GM19438 (cell line): Measurements from ENCODE around the gene CYS1.

Source experiments
- ATAC-seq: cut with Tn5 transposase; IDR thresholded peaks from one replicate; pipeline ENCODE4 v1.9.1; 2021; ENCODE audit warnings: low read depth; ENCODE audit not compliant: unreplicated experiment

The CYS1 gene

DNA sequence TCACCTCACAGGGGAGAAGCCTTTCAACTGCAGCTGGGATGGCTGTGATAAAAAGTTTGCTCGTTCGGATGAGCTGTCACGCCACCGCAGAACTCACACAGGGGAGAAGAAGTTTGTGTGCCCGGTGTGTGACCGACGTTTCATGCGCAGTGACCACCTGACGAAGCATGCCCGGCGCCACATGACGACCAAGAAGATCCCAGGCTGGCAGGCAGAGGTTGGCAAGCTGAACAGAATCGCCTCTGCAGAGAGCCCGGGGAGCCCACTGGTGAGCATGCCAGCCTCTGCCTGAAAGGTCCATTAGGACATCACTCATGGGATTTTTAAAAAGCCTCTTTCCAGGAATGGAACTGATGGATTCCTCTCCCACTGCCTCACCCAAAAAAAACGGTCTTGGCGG is 28.0 kb downstream of the CYS1 start:
- no peak for ATAC-seq

DNA sequence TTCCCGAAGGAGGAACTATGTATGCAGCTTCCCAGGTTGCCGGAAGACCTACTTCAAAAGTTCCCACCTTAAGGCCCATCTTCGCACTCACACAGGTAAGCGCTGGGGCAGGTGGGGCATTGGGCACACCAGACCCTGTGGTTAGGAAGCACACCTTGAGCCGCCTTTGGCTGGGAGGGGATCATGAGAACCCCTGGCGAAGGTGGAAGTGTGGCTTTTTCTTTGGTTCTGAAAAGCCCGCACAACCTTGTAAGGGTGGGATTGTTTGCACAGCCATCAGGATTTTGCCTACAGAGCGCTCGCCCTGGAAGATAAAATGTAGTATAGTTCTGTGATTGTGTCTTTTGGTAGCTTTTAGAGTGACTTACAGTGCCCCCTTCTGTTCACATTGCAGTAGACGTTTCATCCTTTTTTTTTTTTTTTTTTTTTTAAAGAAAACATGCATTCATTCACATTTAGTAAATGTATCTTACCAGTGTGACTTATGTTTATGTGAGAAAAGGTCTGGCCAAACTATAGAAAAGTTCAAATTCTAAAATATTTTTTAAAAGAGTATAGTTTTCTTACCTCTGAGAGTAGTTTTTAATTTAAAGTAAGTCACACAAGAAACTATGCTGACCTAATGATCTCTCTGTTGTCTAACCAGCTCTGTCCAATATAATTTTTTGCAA is 31.6 kb downstream of the CYS1 start:
- no peak for ATAC-seq

DNA sequence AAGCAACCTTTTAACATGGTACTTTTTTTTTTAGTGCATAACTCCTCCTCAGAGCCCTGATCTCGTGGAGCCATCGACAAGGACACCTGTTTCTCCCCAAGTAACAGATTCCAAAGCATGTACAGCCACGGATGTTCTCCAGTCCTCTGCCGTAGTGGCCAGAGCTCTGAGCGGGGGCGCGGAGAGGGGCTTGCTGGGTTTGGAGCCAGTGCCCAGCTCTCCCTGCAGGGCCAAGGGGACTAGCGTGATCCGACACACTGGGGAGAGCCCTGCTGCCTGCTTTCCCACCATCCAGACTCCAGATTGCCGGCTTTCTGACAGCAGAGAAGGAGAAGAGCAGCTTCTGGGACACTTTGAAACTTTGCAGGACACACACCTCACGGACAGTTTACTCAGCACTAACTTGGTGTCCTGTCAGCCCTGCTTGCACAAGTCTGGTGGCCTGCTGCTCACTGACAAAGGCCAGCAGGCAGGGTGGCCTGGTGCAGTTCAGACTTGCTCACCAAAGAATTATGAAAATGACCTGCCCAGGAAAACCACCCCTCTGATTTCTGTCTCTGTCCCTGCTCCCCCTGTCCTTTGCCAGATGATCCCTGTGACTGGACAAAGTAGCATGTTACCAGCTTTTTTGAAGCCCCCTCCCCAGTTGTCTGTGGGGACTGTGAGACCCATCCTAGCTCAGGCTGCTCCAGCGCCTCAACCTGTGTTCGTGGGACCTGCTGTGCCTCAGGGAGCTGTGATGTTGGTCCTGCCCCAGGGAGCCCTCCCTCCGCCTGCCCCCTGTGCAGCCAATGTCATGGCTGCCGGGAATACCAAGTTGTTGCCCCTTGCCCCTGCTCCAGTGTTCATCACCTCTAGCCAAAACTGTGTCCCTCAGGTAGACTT is 32.4 kb downstream of the CYS1 start:
- no peak for ATAC-seq

DNA sequence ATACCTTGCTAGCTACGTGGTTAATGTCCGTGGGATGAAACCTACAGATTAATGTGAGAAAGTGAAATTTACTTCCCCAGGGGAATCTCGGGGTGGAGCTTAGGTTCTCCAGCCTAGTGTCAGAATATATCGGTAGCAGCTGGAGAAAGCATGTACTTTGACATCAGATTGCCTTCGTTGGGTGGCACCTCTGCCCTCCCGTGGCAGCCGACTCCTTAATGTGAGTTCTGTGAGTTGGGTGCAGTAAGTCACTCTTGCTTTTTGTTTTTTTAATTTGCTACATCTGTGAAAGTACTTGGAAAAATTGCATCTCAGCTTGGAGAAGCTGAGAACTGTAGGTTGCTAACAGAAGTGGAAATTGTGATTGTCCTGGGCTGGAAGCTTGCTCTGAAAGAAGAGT is 33.3 kb downstream of the CYS1 start:
- no peak for ATAC-seq

DNA sequence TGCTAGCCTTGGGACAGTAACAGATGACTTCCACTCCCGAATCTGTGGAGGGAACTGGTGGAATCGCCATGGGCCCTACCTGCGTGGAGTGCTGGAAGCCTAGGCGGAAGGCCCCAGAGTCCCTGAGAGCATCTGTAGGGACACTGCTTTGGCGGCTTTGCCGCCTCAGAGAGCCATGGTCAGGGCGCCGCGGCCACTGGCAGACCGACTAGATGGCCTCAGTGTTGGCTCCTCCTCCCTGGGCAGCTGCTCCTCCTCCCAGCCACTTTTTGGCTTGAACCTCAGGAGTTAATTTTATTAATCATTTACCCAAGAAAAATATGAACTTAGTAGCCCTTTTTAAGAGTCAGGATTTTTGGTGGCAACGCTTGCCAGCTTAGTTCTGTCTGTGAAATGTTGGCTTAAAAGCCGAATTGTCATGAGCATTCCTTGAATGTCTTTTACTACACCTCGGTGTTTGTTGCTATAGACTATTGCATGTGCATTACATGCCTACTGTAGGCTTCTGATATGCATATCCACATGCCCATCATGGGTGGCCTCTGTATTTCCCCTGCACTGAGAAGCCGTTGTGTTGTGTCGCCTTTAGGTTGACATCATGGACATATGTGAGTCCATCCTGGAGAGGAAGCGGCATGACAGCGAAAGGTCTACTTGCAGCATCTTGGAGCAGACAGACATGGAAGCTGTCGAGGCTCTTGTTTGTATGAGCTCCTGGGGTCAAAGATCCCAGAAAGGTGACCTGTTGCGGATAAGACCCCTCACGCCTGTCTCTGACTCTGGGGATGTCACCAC is 34.5 kb downstream of the CYS1 start:
- no peak for ATAC-seq

DNA sequence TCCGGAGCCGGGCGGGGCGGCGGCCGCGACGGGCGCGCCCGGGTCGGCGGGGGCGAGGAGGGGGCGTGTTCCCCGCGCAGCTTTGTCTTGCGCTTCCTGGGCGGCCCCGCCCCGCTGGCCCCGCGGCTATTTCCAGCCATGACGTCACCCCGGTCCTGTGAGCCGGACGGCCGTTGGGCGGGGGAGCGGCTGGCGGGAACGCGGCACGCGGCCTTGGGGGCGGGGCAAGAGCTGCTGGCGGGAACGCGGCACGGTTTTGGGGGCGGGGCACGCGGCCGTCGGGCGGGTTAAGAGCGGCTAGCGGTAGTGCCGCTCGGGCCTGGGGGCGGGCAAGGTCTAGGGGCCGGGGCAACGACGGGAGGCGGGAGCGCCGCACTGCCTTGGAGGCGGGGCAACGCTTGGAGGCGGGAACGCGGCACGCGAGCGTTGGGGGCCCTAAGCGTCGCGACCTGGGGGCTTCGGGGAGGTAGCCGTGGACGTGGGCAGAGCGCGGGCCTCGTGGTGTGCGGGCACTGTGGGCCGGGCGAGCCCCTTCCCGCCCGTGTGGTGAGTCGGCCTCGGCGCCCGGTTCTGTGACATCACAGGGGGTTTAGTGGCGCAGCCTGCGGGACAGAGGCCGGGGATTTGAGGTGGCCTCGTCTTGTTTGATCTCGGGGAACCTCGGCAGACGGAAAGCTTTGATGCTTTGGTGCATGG is 36.2 kb downstream of the CYS1 start:
- ATAC-seq: peak; percentile 65

DNA sequence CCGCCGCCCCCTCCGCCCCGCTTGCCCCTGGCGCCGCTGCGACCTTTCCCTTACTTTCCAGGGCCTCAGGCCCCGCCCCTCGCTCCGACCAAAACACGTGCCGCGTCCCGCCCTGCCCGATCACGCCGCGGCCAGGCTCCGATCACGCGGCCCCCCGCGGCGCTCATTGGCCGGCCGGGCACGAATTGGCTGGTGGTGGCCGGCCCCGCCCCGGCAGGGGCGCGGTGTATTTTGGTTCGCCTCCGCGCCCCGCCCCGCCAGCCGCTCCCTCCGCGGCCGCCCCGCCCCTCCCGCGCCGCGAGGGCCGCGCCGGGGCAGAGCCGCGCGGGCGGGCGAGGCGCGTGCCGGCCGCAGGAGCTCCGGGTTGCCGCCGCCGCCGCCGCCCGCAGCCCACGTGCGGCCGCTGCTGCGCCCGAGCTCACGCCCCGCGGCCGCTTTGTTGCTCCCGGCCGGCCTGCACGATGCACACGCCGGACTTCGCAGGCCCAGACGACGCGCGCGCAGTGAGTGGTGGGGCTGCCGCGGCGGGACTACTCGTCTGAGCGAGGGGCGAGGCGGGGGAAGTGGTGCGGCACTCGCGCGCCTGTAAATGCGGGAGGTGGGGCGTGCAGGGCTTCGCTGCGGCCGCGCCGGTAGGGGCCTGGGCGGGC is 36.8 kb downstream of the CYS1 start, which contains the start of gene KLF11:
TSS of gene KLF11 (plus strand) at position 295 of the 650 bp plus-strand sequence. CDS start at position 462, 167 bp downstream.
- peak; percentile 51 for ATAC-seq

DNA sequence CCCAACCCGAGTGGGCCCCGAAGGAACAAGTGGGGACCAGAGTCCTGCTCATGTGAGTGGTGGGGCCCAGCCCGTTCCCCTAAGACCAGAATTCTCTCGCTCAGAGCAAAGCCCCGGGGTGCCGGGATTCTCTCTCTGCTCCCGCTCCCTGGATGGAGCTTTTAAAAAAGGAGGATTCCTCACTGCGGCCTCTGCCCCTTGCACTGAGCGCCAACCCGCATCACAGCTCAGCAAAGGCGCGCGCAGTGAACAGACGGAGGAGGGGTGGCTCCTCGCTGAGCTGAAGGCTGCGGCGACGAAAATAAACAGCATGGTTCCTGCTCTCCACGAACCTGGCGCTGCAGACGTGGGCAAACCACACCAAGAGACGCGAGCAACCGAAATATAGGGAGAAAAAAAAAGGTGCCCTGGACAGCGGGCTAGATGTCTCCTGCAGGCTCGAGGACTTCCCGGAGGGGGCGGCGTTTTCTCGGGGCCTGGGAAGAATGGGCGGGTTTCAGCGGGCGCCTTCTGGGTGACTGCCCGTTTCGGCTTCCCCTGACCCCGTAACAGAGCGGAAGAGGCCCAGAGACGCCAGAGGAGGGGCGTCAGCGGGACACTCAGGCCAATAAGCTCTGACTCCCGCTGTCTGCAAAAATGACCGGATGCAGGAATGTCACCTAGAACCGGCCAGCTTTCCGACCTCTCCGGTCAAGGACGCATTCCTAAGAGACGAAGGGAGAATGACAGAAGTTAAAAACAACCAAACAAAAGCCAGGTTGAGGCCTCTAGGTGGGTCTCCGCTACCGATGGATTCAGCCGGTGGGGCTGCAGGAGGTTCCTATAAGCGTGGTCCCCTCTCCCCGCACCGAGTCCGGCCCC is 37.7 kb downstream of the CYS1 start:
- no peak for ATAC-seq

DNA sequence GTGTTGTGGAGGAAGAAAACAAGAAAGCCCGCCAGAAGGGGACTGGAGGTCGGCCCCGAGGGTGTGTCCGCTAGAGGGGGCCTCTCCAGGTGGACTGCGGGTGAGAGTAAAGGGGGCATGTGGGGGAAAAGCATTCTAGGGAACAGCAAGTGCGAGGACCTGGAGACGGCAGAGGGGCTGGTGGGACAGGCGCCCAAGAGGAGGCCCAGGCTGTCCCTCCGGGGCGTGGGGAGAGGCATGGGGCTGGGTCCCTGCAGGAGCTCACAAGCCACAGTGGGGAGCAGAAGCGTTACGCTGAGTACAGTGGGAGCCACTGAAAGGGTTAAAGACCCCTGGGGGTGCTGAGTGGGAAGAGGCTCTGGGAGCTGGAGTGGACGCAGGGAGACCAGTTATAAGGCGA is 38.5 kb downstream of the CYS1 start:
- ATAC-seq: no peak

DNA sequence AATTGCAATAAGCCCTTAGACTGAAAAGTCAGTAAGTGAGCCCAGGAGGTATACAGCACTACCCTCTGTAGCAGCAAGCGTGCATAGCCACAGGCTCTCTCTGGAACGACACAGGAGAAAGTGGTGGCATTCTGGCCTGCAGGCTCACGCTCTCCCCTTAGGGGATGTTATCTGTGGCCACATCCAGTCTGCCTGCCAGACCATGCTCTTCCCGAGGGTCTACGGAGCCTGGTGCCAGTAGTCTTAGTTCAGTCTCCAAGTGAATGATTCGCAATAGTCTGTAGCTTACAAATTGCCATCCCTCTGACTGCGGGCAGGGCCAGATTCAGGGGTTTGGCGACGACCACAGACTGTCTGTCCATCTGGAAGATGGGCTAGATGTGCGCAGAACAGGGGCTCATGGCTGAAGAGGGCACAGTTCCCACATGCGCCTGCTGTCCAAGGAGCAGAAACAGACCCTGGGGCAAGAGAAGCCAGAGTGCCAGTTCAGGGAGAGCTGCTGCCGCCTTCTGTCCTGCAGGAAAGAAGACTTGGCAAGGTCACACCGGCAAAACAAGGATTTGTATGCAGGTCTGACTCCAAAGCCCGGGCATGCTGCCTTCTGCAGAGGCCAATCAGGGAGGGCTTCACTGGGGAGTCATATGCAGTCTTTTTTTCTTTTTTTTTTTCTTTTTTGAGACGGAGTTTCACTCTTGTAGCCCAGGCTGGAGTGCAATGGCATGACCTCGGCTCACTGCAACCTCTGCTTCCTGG is 40.4 kb downstream of the CYS1 start:
- no peak for ATAC-seq

DNA sequence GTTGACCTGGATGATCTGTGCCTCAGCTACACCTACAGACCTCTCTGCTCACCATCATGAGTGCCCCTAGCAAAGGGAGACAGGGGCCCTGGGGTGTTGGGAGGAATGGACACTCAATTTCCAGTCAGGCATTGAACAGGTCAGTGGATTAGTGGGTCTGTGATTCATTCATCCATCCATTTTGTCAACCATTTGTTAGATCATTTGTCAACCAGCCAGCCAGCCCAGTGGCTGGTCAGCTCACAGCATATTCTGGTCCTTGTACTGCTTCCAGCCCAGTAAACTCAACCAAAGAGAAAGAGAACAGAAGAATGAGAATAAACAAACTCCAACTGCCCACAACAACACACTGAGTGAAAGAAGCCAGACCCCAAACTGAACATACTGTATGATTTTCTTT is 41.5 kb downstream of the CYS1 start:
- no peak for ATAC-seq

DNA sequence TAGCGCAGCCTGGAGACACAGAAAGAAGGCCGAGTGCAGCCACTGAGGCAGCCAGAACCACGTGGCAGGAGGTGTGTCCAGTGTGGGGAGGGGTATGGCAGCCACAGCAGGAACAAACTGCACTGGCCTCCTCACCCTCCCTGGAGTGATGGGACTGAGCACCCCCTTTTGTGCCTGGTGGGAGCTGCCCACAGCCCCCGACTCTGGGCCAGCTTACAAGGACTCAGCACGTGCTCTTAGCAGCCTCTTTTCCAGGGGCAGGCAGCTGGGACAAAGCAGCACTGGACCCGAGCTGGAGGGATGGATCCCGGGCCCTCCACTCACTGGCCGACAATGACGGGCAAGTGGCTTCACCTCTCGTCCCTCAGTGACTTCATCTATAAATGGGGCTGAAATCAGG is 42.1 kb downstream of the CYS1 start:
- ATAC-seq: no peak

DNA sequence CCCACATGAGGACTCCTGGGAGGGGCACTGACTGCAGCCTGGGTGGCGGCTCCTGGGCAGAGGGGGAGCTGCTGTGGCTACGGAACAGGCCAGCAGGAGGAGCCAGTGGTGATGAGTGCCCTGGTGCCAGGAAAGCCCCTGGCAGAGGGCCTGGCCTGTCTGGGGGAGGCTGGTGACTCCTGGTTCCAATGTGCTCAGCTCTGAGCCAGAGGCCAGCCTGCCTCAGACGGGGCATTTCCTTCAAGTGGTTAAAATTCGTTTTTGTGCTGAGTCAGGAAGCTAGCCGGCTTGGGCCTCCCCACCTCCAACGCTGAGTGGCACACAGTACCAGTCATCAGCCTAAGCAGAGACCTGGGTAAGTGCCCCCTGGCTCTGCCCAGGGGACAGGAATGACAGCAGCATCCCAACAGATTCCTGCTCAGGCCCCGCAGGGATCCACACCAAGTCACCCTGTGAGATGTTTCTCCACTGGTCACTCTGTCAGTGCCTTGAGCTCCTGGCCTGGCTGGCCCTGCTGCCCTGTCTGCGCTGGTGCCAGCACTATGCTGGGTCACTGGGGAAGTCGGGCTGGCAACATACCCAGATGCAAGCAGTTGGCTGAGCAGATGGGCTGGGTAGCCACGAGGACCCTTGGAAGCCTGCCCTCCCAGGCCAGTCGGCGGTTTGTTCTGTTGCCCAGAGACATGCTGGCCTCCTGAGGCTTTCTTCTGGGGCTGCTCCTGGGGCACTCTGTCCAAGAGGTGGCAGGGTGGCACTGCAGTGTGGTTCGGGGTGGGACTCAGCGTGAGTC is 43.9 kb downstream of the CYS1 start:
- no peak for ATAC-seq

DNA sequence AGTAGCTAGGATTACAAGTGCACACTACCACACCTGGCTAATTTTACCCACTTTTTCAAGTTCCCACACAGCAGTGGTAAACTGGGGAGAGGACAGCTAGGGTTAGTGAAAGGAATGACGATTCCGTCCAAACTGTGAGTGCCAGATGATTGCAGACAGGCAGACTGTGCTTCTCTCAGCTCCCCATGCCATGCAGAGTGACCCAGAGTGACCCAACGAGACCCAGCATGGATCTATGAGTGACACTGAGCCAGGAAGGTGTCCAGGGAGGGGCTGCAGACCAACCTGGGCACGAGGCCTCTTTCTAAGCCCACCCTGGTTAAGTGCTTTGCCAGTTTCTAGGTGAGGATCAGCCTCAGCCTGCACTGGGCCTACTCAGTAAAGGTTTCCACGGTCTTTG is 44.6 kb downstream of the CYS1 start:
- no peak for ATAC-seq

DNA sequence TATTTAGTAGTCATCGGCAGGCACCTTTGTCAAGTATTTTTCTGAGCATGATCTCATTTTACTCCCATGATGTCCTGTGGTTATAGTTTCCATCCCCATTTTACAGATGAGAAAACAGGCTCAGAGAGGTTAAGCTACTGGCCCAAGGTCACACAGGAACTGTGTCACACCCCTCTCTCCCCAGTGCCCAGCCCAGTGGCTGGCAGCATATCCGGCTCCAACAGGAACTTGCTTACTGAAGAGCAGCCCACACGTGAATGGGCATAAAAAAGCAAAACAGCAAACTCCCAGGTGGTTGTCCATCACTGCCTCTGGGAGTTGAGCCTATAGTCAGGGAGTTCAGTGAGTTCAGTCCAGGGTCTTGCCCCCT is 45.2 kb downstream of the CYS1 start:
- no peak for ATAC-seq

DNA sequence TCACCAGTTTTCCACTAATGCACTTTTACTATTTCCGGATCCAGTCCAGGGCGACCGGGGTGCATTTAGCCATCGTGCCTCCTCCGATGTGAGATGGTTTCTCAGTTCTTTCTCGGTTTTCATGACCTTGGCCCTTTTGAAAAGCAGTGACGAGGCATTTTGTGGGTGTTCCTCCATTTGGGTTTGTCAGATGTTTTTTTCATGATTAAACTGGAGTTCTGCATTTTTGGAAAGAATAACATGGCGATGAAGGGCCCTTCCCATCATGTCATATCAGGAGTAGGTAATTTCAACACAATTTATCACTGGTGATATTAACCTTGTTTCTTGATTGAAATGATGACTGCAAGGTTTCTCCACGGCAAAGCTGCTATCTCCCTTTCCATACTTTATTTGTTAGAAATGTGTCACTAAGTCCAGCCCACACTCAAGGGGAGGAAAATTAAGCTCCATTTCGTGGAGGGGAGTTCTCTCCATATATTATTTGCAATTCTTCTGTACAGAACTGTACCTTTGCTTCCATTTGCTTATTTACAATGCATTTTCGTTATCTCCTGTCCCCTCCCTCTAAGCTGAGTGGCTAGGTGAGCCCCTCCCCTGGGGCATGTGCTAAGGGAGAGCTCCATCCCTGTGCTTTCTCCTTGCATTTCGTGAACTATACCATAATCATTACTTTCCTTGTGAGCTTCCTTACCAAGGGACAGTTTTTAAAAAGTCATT is 45.7 kb downstream of the CYS1 start:
- ATAC-seq: no peak
